Mucosa of stomach (tissue), 1 donor: ENCODE results near the gene MMP15.
A peak's percentile ranks its signal among the peaks of the same experiment; 100 is the strongest.
"Not testable (repeated sequence)": the region's sequence is repeated elsewhere in the genome, so short reads cannot be mapped to it uniquely, and the experiment has no call there.

ENCODE experiments used
- H3K27me3 ChIP-seq: one replicate; pipeline ENCODE4 v1.7.0; 2013; ENCODE audit warnings: mild to moderate bottlenecking, low read length; ENCODE audit not compliant: control insufficient read depth, insufficient read depth
- H3K36me3 ChIP-seq: one replicate; pipeline ENCODE4 v1.7.0; 2013; ENCODE audit warnings: low read length; ENCODE audit not compliant: control insufficient read depth, insufficient read depth
- H3K4me1 ChIP-seq: one replicate; pipeline ENCODE4 v1.7.0; 2013; ENCODE audit warnings: mild to moderate bottlenecking, low read length; ENCODE audit not compliant: control insufficient read depth, insufficient read depth
- H3K4me3 ChIP-seq: one replicate; pipeline ENCODE4 v1.7.0; 2013; ENCODE audit warnings: low read length
- H3K9ac ChIP-seq: one replicate; pipeline ENCODE4 v1.7.0; 2013; ENCODE audit warnings: mild to moderate bottlenecking, low read length, moderate library complexity
- H3K9me3 ChIP-seq: one replicate; pipeline ENCODE4 v1.7.0; 2013; ENCODE audit warnings: mild to moderate bottlenecking, low read length, moderate library complexity; ENCODE audit not compliant: control insufficient read depth
- donor health status: Pancreatic carcinoma.

The MMP15 gene

DNA sequence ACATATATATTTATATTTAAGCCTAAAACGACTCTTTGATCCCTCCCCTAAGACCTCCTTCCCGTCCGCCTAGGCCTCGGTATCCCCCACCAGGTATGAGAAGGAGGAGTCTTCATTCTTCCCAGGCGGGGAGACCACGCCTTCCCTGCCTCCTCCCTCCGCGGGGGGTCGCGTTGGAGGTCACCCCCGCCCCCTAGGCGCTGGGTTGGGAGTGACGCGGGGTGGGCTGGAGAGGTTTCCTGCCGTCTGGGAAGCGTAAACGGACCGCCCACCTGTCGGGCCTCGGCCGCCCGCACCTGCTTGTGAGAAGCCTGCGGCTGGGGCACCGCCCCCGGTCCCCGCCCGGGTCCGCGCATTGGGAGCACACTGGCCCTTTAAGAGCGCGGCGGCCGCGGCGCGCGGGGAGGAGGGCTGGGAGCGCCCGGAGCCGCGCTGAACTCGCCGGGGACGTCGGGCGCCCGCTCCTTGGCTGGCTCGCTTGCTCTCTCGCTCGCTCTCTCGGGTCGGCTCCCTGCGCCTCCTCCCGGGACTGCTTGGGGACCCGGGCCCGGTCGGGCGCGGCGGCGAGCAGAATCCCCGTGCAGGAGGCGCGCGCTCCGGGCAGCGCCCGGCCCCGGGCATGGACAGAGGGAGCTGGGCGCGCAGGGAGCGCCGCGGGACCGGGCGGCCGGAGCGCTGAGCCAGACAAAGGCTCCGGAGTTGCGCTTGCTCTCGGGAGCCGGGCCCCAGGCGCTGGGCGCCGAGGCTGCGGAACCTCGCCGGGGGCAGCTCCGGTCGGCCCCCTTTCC, at the start of gene MMP15:
Gene MMP15, plus strand, starts transcription at position 404 of the 788 bp plus-strand sequence. CDS start 597 bp downstream, outside the sequence.
- no peaks in the 10 kb centered on the region for H3K9me3 ChIP-seq
- H3K4me3 ChIP-seq: peak within 1 kb of the TSS; percentile 71
- peaks cover 81% of the 10 kb centered on the region for H3K4me1 ChIP-seq
- no peaks in the 10 kb centered on the region for H3K27me3 ChIP-seq
- H3K36me3 ChIP-seq: no peaks in the 10 kb centered on the region
- H3K9ac ChIP-seq: peak within 1 kb of the TSS; percentile 67

DNA sequence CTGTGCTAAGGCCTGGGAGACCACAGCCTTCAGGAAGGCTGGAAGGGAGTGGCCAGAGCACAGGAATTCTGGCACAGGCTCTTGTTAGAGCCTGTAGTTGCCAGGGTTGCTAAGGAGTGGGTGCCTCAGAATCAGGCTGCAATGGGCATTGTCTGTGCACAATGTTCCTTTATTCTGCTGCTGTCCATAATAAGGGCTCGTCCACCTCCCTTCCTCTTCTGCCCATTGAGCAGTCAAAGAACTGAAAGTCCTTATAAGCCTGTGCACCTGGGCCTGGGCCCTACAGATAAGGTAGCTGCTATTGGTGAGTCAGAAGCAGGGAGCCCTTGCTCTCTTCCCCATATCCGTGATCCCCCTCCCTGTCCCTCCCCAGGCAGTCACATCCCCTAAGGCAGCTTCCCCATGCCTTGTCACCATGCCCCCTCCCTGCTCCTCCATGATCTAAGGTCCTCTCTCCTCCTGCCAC, 49.2 kb upstream of the MMP15 start:
- H3K4me1 ChIP-seq: peaks cover 10% of the 10 kb centered on the region
- H3K4me3 ChIP-seq: no peak overlapping the region
- H3K9ac ChIP-seq: no peak overlapping the region

DNA sequence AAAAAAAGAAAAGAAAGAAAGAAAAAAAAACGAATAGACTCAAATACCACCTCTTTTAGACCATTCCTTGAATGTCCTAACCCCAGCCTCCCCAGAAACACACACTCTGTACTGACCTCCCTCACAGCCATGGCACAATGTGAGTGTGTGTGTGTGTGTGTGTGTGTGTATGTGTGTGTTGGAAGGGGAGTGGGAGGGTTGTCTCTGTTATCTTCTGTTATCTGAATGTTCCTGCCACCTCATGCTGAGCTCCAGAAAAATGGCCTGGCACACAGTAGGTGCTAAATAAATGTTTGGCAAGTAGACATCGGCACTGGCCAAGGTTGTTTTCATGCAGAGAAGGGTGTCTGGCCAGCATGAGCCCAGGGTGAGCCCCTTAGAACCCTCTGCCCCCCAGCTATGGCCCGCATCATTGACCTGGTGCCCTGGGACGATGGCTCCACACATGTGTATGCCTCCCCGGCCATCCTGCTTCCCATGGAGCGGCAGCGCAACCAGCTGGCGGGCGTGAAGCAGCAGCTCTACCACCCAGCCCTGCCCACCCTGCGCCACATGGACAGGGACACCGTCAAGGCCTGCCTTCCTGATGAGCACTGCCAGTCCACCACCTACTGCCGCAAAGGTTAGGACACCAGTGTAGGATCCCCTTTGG, 48.0 kb upstream of the MMP15 start:
- H3K36me3 ChIP-seq: no peaks in the 10 kb centered on the region
- no peak overlapping the region for H3K9ac ChIP-seq
- H3K9me3 ChIP-seq: no peaks in the 10 kb centered on the region
- H3K4me1 ChIP-seq: peaks cover 10% of the 10 kb centered on the region
- no peaks in the 10 kb centered on the region for H3K27me3 ChIP-seq
- no peak overlapping the region for H3K4me3 ChIP-seq

More for the DNA sequence above, 49.2 kb upstream of the MMP15 start:
- H3K36me3 ChIP-seq: no peaks in the 10 kb centered on the region
- no peaks in the 10 kb centered on the region for H3K27me3 ChIP-seq
- H3K9me3 ChIP-seq: no peaks in the 10 kb centered on the region

DNA sequence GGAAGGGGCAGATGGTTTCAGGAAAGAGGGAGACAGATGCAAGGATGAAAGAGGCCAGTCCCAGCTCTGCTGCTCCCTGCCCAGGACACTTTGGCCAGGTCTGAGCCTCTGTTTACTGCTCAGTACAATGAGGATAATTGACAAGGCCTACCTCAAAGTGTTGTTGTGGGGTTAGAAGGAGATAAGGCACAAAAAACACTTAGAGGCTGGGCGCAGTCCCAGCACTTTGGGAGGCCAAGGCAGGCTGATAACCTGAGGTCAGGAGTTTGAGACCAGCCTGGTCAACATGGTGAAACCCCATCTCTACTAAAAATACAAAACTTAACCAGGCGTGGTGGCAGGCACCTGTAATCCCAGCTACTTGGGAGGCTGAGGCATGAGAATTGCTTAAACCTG, 47.5 kb upstream of the MMP15 start:
- H3K4me3 ChIP-seq, H3K27me3 ChIP-seq, H3K9me3 ChIP-seq, H3K36me3 ChIP-seq, H3K9ac ChIP-seq, H3K4me1 ChIP-seq: not testable (repeated sequence)

DNA sequence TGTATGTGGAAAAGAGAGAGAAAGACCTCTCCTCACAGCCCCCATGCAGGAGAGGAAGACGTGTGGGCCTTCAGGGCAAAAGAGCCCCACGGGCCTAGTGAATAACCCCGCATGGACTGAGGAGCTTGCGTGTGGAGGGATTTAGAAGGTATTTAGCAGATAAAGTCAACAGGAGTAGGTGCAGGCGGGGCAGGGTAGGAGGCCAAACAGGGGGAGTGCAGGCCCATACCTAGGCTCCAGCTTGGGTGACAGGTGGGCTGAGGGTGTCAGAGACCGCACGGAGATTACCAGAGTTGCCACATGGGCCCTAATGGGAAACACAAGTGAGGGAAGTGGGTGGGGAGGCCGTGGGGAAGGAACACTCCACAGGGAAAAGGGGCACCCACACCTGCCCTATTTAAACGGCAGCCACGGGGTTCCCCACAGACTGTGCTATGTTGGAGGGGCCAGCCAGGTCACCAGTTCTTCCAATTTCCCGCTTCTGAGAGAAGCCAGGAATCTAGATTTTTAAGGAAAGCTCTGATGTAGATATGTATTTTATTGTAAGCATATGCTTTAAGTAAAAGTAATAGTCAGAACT, 46.5 kb upstream of the MMP15 start:
- peaks cover 2% of the 10 kb centered on the region for H3K27me3 ChIP-seq

DNA sequence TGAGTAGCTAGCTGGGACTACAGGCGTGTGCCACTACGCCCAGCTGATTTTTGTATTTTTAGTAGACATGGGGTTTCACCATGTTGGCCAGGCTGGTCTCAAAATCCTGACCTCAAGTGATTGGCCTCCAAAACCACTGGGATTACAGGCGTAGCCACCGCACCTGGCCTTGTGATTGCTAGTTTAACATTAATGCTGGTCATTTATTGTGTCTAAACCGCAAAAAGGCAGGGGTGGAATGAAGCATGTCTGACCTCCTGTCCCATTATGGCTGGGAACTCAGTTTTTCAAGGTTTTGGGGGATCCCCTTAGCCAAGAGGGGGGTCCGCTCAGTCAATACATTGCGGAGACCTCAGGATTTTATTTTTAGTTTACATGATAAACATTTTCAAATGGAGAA, 43.9 kb upstream of the MMP15 start:
- H3K36me3 ChIP-seq: no peaks in the 10 kb centered on the region
- peaks cover 14% of the 10 kb centered on the region for H3K4me1 ChIP-seq
- no peaks in the 10 kb centered on the region for H3K9me3 ChIP-seq
- H3K4me3 ChIP-seq: no peak overlapping the region
- H3K9ac ChIP-seq: no peak overlapping the region
- peaks cover 21% of the 10 kb centered on the region for H3K27me3 ChIP-seq

More for the DNA sequence above, 46.5 kb upstream of the MMP15 start:
- H3K4me1 ChIP-seq: peaks cover 10% of the 10 kb centered on the region
- no peaks in the 10 kb centered on the region for H3K9me3 ChIP-seq
- H3K36me3 ChIP-seq: no peaks in the 10 kb centered on the region
- no peak overlapping the region for H3K9ac ChIP-seq
- no peak overlapping the region for H3K4me3 ChIP-seq

DNA sequence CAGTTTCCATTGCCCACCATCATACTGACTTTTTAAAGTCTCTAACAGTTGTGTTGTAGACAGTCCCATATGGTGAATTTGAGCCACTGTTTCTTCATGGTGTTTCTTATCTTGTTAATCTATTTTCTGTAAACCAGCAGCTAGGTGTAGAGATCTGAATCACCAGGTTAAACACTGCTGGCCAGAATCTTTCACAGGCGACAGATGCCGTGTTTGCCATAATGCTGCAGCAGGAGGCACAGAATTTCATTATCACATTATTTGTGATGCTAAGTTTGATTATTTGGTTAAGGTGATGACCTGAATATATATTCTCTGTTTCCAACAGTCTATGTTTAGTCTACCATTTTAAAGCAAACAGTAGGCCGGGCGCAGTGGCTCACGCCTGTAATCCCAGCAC, 43.2 kb upstream of the MMP15 start:
- H3K36me3 ChIP-seq: no peaks in the 10 kb centered on the region
- no peak overlapping the region for H3K4me3 ChIP-seq
- no peak overlapping the region for H3K9ac ChIP-seq
- peaks cover 14% of the 10 kb centered on the region for H3K4me1 ChIP-seq
- no peaks in the 10 kb centered on the region for H3K9me3 ChIP-seq
- peaks cover 21% of the 10 kb centered on the region for H3K27me3 ChIP-seq

DNA sequence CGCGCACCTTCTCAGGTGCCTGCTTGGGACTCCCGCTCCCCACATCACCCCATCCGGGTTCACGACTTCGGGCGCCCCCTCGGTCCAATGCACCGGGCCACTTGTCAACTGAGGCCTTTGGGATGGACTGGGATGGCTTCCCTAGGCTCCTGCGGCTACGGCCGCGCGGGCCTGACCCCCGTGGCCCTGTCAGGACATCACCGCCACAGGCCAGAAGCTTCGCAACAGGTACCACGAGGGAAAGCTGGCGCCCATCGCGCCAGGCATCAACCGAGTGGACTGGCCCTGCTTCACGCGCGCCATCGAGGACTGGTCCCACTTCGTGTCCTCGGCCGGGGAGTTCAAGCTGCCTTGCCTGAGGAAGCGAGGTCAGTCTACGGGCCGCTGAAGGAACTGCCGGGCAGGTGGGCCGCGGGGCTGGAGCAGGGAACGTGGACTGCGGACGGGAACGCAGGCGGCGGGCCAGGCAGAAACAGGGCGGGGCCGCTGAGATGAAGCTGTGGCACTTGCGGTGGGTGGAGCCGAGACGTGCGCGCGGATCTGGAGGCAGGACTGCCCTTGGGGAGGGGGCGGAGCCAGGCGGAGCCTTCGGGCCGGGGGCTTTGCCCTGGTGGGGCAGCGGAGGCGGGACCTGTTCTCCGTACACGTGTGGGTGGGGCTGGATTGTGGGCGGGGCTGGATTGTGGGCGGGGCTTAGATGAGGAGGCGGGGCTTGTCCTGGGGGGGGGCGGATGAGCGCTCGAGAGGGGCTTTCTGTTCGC, 40.9 kb upstream of the MMP15 start:
- Histone ChIP-seq H3K27me3 (peaks cover 21% of the 10 kb centered on the region), H3K9me3 (no peaks in the 10 kb centered on the region), H3K36me3 (no peaks in the 10 kb centered on the region), H3K4me1 (peaks cover 14% of the 10 kb centered on the region), H3K9ac (no peak overlapping the region), H3K4me3 (no peak overlapping the region)

DNA sequence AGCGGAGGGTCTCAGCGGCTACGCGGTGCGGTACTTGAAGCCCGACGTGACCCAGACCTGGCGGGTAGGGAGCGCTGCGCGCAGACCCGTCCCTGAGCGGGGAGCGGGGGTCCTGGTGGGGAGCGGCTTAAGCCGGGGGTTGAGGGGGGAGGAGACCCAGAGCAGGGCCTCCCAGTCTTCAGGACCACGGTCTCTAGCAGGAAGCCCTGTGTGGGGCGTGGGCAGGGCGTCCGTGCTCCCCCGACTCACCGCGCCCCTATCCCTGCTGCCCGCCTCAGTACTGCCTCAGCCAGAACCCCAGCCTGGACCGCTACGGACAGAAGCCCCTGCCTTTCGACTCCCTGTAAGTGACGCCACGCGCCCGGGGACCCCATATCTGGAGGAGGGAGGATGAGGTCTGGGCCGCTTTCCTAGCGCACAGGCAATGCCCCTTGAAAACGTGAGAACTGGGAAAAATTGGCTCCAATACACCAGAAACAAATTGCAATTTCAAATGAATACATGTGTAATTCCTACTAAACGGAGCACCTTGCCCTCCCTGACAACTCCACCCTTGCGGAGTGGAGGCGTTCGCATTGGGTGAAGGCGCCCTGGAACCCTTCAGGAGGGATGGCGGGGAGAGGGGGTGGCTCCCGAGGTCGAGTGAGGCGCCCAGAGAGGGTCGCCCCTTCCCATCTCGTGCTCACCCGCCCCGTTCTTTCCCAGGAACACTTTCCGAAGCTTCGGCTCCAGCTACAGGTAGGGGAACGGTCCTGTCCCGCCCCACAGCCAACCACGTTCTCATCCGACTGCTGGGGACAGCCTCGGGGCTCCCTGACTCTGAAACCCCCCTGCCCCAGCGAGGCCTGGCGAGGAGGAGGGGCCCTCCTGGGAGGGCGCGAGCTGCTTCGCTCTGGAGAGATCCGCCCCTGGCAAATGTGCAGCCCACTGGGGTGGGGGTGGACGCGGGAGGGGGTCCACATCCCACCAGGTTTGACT, 40.1 kb upstream of the MMP15 start:
- Histone ChIP-seq H3K36me3 (no peaks in the 10 kb centered on the region), H3K4me1 (peaks cover 14% of the 10 kb centered on the region), H3K4me3 (no peak overlapping the region), H3K9me3 (no peaks in the 10 kb centered on the region), H3K27me3 (peaks cover 21% of the 10 kb centered on the region), H3K9ac (no peak overlapping the region)

DNA sequence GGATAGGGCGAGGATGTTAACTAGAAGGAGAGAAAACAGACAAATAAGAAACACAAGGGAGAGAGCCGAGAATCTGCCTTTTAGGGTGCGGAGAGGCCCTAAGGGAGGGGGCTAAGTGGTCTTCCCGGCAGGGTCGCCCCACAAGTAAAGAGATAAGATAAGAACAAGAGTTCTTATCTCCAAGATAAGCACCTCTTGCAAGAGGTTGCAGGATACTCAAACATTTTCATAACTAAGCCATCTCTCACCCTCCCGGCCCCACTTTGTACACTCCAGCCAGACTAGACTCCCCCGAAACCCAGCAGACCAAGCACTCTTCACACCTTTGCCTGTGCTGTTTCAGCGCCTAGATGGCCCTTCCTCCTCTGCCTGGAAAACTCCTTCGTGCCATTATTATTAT, 39.4 kb upstream of the MMP15 start:
- peaks cover 21% of the 10 kb centered on the region for H3K27me3 ChIP-seq
- H3K9ac ChIP-seq: no peak overlapping the region
- H3K4me3 ChIP-seq: no peak overlapping the region
- H3K4me1 ChIP-seq: peaks cover 14% of the 10 kb centered on the region
- H3K9me3 ChIP-seq: no peaks in the 10 kb centered on the region
- H3K36me3 ChIP-seq: no peaks in the 10 kb centered on the region
